GM23338 (cell line): Measurements from ENCODE around the gene ARID3A. TPM values are rescaled to one million over a fixed set of nuclear protein-coding genes. Genes with fewer than 3 reads are reported as not detected.

ENCODE experiments used
- ATAC-seq: fragments of 200-7000 bp; cut with Tn5 transposase; 3 replicates; pipeline ENCODE4 v1.9.1; 2020
- DNase-seq: peaks from one replicate; pipeline ENCODE4 v3.0.0-alpha.2; 2015; ENCODE audit warnings: low spot score
- H2AFZ ChIP-seq: fragments of 200-600 bp; sonication (generic); 2 replicates; pipeline ENCODE4 v1.8.0; 2016; ENCODE audit warnings: antibody characterized with exemption, mild to moderate bottlenecking, moderate library complexity
- H3F3A ChIP-seq: fragments of 200-600 bp; sonication (generic); replicated peaks from 2 replicates; pipeline ENCODE4 v1.8.0; 2017; ENCODE audit warnings: antibody characterized with exemption, mixed run types, low read depth
- H3K27ac ChIP-seq: fragments of 200-600 bp; sonication (generic); 2 replicates; pipeline ENCODE4 v1.6.1; 2016; ENCODE audit warnings: low read depth
- H3K27me3 ChIP-seq: fragments of 200-600 bp; sonication (generic); 2 replicates; pipeline ENCODE4 v1.8.0; 2016; ENCODE audit warnings: mild to moderate bottlenecking, mixed run types, moderate library complexity; ENCODE audit not compliant: insufficient read depth
- H3K36me3 ChIP-seq: fragments of 200-600 bp; sonication (generic); 2 replicates; pipeline ENCODE4 v1.8.0; 2016; ENCODE audit warnings: mild to moderate bottlenecking; ENCODE audit not compliant: insufficient read depth
- H3K4me1 ChIP-seq: fragments of 200-600 bp; sonication (generic); 2 replicates; pipeline ENCODE4 v1.8.0; 2016; ENCODE audit warnings: mild to moderate bottlenecking, moderate library complexity; ENCODE audit not compliant: insufficient read depth
- H3K4me2 ChIP-seq: fragments of 200-600 bp; sonication (generic); 2 replicates; pipeline ENCODE4 v1.7.1; 2017; ENCODE audit warnings: mixed run types
- H3K4me3 ChIP-seq: fragments of 200-600 bp; sonication (generic); 2 replicates; pipeline ENCODE4 v1.6.1; 2016; ENCODE audit warnings: mixed run types
- H3K79me2 ChIP-seq: fragments of 200-600 bp; sonication (generic); replicated peaks from 2 replicates; pipeline ENCODE4 v1.8.0; 2017; ENCODE audit warnings: mild to moderate bottlenecking; ENCODE audit not compliant: insufficient read depth
- H3K9me2 ChIP-seq: fragments of 200-600 bp; sonication (generic); 2 replicates; pipeline ENCODE4 v1.8.0; 2017; ENCODE audit not compliant: insufficient read depth
- H4K20me1 ChIP-seq: fragments of 200-600 bp; sonication (generic); replicated peaks from 2 replicates; pipeline ENCODE4 v1.8.0; 2017; ENCODE audit warnings: mild to moderate bottlenecking; ENCODE audit not compliant: insufficient read depth
- H3K27ac Mint-ChIP-seq: 2 replicates; pipeline ENCODE4 v1.8.0; 2020; ENCODE audit warnings: inconsistent platforms, mild to moderate bottlenecking, moderate library complexity, mixed read lengths
- H3K27me3 Mint-ChIP-seq: 3 replicates; pipeline ENCODE4 v1.8.0; 2022; ENCODE audit warnings: low read depth, mild to moderate bottlenecking, moderate library complexity, mixed read lengths, inconsistent platforms; ENCODE audit not compliant: insufficient read depth, poor library complexity
- H3K36me3 Mint-ChIP-seq: 3 replicates; pipeline ENCODE4 v1.8.0; 2021; ENCODE audit warnings: low read depth, mild to moderate bottlenecking, inconsistent platforms, moderate library complexity, mixed read lengths
- H3K4me1 Mint-ChIP-seq: 3 replicates; pipeline ENCODE4 v1.8.0; 2020; ENCODE audit warnings: mild to moderate bottlenecking, inconsistent platforms, mixed read lengths
- H3K4me3 Mint-ChIP-seq: 3 replicates; pipeline ENCODE4 v1.8.0; 2021; ENCODE audit warnings: moderate library complexity, mild to moderate bottlenecking, inconsistent platforms, mixed read lengths
- H3K9me3 Mint-ChIP-seq: 3 replicates; pipeline ENCODE4 v1.8.0; 2020; ENCODE audit warnings: moderate library complexity, mild to moderate bottlenecking, inconsistent platforms, mixed read lengths
- CREB1 ChIP-seq: fragments of 250-450 bp; sonication (Bioruptor Pico); IDR thresholded peaks from 2 replicates; pipeline ENCODE4 v1.5.0; 2020; ENCODE audit warnings: low read depth, mild to moderate bottlenecking, moderate library complexity
- EZH2phosphoT487 ChIP-seq: fragments of 200-600 bp; sonication (generic); IDR thresholded peaks from one replicate; pipeline ENCODE4 v1.8.1; 2018; ENCODE audit warnings: antibody characterized with exemption; ENCODE audit not compliant: unreplicated experiment
- JUNB ChIP-seq: IDR thresholded peaks from one replicate; pipeline ENCODE4 v1.6.1; 2016; ENCODE audit warnings: antibody characterized with exemption; ENCODE audit not compliant: unreplicated experiment
- REST ChIP-seq: IDR thresholded peaks from one replicate; pipeline ENCODE4 v1.6.1; 2018; ENCODE audit warnings: antibody characterized with exemption; ENCODE audit not compliant: unreplicated experiment
- ZNF331 ChIP-seq: fragments of 250-450 bp; sonication (Bioruptor Pico); IDR thresholded peaks from 2 replicates; pipeline ENCODE4 v1.5.0; 2020; ENCODE audit warnings: low read depth, mild to moderate bottlenecking, moderate library complexity
- ZNF462 ChIP-seq: fragments of 250-450 bp; sonication (Bioruptor Pico); IDR thresholded peaks from 2 replicates; pipeline ENCODE4 v1.5.0; 2020; ENCODE audit warnings: mild to moderate bottlenecking, moderate library complexity
- polyA plus RNA-seq: library from polyadenylated mRNA; unstranded; fragments of >200 nt; fragmentation: Nextera tagmentation; extraction: Ambion mirVana; gene quantifications from 2 replicates; pipeline ENCODE4 v1.2.1, GENCODE V29; 2016
- total RNA-seq: library from RNA; depleted of rRNA; stranded (reverse); fragments of >200 nt; shearing (Covaris generic); gene quantifications from 2 replicates; pipeline ENCODE4 v1.2.3, GENCODE V29; 2014

The ARID3A gene
- total and polyA plus RNA-seq, 2 experiments from 2014 or later = 33.6 to 51.6 TPM

GRCh38 chr19:947707-948539 lies 22.1 kb downstream of the ARID3A start (continued):
- no peak for TF ChIP-seq ZNF462 (CRISPR knock-in tag)
- TF ChIP-seq JUNB = no peak
- TF ChIP-seq EZH2phosphoT487 = no peak
- no peak for TF ChIP-seq ZNF331

- H3K36me3 ChIP-seq = no peaks in the 10 kb centered on the region
- ATAC-seq (no peak), DNase-seq (no peak)
- H3K4me3 ChIP-seq = no peak overlapping the region
- peaks cover 16% of the 10 kb centered on the region for H3K4me1 ChIP-seq
- H3K4me2 ChIP-seq = no peak overlapping the region
- H3K9me2 ChIP-seq = no peaks in the 10 kb centered on the region
- no peak overlapping the region for H3K27ac ChIP-seq
- no peak overlapping the region for H3K4me3 Mint-ChIP-seq
- peaks cover 16% of the 10 kb centered on the region for H3K27me3 Mint-ChIP-seq
- H3K27me3 ChIP-seq = no peaks in the 10 kb centered on the region
- H3K36me3 Mint-ChIP-seq = peaks cover 7% of the 10 kb centered on the region; the same call in 2 of the 3 replicates
- peaks cover 2% of the 10 kb centered on the region; the same call in 1 of the 2 replicates for H4K20me1 ChIP-seq
- peaks cover 10% of the 10 kb centered on the region; the same call in 2 of the 3 replicates for H3K4me1 Mint-ChIP-seq
- H3K9me3 Mint-ChIP-seq = no peaks in the 10 kb centered on the region
- peaks cover 41% of the 10 kb centered on the region for H3K79me2 ChIP-seq
- H2AFZ ChIP-seq = no peak overlapping the region
- no peaks in the 10 kb centered on the region for H3F3A ChIP-seq
- H3K27ac Mint-ChIP-seq = no peak overlapping the region
- no peak for TF ChIP-seq REST
- no peak for TF ChIP-seq ZNF331
- no peak for TF ChIP-seq CREB1 (CRISPR knock-in tag)
These were observed 23.1 kb downstream of the ARID3A start for GRCh38 chr19:948842-949496.
